Measurements from ENCODE around the gene MTFR2.
"Not testable (repeated sequence)": the region's sequence is repeated elsewhere in the genome, so short reads cannot be mapped to it uniquely, and the experiment has no call there.

The MTFR2 gene

GRCh38 chr6:136235233-136235564 lies 14.9 kb downstream of the MTFR2 start:
- DNase-seq (ENCODE audit: low read depth) = no peak

DNA sequence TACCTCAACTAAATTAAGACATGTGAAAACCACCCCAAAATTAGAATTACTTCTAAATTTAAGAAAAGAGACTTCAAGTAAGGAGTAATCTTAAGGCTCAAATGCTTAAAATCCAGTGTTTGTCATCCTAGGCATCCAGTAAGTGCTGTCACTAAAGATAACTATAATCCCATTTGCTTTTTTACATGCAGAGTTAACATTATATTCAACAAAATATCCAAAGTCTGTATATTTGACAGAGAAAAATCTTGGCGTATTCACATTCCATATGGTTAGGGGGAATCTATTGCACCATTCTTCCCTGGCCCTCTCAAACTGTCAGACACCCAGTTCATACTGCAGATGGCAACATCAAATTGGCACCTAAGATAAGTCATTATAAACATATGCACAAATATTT lies 17.4 kb downstream of the MTFR2 start:
- DNase-seq (ENCODE audit: low read depth) = no peak

DNA sequence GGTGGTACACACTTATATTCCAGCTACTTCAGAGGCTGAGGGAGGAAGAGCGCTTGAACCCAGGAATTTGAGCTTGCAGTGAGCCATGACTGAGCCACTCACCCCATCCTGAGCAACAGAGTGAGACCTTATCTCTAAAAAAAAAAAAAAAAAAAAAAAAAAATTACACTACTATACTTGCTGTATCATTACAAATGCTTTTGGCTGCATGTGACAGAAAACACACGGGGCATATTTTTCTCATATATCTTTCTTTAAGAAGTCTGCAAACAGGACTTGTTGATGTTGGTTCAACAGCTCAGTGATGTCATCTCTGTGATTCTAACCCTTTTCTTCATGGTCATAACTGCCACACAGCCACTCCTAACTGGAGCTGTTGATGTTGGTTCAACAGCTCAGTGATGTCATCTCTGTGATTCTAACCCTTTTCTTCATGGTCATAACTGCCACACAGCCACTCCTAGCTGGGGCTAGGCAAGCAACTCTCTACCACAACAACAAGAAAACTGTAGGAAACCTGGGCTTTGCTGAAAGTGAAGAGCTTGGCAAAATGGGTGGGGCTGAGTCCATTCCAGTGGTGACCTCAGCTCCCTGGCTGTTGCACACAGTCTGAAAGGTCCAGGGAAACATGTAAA lies 19.8 kb downstream of the MTFR2 start:
- DNase-seq (ENCODE audit: low read depth) = no peak

DNA sequence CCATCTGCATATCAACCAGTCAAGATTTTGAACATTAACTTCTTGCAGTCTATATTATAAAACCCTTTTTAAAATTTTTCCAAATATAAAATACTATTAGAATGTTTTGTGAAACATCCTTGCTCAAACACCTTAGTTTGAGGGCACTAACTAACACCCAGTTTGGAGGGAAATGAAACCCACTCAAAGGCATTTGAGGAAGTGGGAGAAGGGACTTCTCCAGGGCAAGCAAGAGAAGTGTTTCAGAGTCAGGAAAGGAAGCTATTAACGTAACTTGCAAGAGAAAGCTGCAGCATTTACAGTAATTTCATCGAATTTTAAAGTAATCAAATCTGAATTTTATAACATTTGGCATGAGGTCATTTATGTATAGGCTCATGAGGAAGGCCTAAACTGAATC lies 21.3 kb downstream of the MTFR2 start:
- DNase-seq (ENCODE audit: low read depth) = no peak

- DNase-seq (ENCODE audit: low read depth) = no peak
These were observed 23.3 kb downstream of the MTFR2 start for GRCh38 chr6:136226674-136227377.

DNA sequence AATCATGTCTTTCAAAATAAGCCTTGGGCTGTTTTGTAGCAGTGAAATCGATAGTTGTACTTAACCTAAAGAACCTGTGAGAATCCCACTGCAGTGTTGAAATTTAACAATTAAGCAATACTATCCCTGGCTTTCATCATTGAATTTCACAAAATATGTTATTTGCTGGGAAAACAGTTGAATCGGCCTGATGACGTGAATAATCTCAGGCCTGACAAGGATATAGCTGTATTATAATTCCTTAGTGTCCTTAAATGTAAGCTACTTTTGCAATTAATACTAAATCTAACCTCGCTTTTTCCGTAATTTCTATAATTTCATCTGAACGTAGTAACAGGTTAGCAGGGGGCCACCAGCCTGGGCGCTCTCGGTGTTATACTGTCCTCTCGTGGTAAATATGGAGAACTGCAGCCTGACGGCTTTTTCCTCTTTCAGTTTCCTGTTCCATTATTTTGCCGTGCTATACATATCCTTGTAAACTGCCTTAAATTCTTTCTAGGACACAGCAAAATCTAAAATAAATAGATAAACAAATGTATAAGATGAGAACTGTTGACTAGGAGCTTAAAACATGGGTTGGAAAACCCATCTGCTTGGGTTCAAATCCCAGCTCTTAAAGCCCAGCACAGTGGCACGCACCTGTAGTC lies 24.0 kb downstream of the MTFR2 start:
- no peak for DNase-seq (ENCODE audit: low read depth)

DNA sequence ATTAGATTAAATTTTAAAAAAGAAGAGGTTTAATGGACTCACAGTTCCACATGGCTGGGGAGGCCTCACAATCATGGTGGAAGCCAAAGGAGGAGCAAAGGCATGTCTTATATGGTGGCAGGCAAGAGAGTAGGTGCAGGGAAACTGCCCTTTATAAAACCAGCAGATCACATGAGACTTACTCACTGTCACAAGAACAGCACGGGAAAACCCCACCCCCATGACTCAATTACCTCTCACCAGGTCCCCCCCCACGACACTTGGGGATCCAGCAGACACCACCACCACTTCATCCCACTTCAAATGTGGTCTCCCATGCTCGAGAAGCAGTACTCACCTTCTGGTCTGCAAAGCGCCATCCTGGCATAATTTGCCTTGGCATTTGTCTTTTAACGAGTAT lies 24.6 kb downstream of the MTFR2 start:
- DNase-seq (ENCODE audit: low read depth) = no peak

DNA sequence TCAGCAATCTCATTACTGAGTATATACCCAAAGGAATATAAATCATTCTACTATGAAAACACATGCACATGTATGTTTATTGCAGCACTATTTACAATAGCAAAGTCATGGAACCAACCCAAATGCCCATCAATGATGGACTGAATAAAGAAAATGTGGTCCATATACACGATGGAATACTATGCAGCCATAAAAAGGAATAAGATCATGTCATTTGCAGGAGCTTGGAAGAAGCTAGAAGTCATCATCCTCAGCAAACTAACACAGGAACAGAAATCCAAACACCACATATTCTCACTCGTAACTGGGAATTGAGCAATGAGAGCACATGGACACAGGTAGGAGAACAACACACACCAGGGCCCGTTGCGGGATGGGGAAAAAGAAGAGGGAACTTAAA lies 25.1 kb downstream of the MTFR2 start:
- DNase-seq (ENCODE audit: low read depth) = not testable (repeated sequence)

DNA sequence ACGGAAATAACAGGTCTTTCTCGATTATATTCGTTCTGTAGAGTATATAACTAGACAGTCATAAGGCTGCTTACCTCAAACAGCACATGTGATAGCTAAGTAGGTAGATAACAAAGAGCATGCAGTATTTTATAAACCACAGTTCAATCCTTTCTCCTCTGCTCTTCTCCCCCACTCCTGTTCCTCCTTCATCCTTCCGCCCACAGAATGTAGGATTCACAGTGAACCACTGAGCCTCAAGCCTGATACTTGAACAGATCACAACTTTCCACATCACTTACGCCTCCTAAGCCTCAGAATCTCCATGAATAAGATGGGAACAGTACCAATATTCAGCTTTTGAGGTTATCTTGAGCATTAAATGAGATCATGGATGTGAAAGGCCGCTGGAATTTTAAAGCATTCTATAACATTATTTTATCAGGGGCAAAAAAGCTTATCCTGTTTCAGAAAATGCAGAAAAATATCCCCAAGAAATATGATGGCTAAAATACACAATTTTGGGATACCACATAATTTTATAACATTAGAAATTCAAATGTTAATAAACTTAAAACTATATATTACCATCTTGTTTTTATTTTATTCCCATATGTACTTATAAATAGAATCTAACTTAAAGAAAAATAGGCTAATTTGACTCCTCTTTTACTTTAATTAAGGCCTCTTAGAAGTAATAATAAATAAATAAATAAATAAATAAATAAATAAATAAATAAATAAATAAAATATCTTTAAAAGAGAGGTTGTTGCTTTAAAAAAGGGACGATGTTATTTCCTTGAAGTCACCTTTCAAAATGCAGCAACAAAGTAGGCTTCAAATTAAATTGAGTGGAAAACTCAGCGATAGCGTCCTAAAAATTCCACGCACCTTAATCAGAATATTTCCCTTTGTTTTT lies 33.4 kb downstream of the MTFR2 start:
- no peak for DNase-seq (ENCODE audit: low read depth)

GRCh38 chr6:136213853-136214252 lies 36.3 kb downstream of the MTFR2 start:
- no peak for DNase-seq (ENCODE audit: low read depth)

- no peak for DNase-seq (ENCODE audit: low read depth)
These were observed 37.0 kb downstream of the MTFR2 start for GRCh38 chr6:136213012-136213539.

DNA sequence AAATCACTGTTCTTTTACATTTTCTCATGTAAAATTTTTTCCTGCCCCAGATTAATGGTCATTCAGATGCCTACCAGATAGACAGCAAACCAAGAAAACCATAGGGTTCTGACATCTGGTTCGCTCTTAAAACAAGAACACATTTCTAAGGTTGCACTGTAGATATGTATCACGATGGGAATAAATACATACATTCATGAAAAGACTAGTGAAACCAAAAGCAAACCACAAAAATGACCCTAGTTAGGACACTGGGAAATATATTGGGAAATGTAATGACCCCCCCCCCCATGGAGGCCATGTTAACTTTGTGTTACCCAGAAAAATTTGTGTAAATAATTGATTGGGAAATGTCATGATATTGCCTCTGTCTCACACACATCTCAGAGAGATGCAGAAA lies 37.5 kb downstream of the MTFR2 start:
- DNase-seq (ENCODE audit: low read depth) = no peak

DNA sequence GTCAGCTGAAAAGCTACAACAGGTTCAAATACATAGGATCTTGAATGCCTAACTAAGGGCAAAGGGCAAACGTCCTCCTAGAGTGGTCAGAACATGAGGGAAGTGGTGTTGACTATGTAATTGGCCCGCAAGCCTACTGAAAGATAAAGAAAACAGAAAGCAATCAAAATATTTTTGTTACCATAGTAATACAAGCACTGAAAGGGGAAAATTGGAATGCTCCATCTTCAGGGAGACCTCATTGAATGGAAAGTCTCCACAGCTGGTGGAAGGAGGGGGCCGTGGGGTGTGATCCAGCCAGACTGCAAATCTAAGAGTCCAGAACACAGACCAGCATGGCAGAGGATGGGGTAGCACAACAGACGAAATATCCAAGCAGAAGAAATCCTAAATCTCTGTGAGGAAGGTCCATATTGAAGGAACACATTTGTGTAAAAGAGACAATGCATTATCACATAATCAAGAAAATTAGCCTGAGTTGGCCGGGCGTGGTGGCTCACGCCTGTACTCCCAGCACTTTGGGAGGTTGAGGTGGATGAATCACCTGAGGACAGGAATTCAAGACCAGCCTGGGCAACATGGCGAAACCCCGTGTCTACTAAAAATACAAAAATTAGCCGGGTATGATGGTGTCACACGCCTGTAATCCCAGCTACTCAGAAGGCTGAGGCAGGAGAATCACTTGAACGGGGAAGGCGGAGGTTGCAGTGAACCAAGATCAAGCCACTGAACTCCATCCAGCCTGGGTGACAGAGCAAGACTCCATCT lies 39.5 kb downstream of the MTFR2 start:
- no peak for DNase-seq (ENCODE audit: low read depth)

DNA sequence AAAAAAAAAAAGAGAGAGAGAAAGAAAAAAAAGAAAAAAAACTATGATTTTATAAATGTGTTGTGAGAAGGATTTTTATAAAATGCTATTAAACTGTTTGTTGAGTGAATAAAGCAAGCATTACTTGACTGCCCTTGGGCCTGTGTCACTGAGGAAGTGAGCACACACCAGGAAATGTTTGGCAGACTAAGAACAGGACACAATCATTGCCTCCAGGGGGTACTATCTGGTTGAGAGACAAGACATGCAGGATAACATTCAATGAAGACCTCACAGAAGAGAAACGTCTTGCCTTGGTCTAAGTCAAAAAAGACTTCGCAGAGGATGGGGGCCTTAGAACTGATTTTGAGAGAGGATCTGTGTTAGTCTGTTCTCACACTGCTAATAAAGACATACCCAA lies 40.6 kb downstream of the MTFR2 start:
- DNase-seq (ENCODE audit: low read depth) = no peak

DNA sequence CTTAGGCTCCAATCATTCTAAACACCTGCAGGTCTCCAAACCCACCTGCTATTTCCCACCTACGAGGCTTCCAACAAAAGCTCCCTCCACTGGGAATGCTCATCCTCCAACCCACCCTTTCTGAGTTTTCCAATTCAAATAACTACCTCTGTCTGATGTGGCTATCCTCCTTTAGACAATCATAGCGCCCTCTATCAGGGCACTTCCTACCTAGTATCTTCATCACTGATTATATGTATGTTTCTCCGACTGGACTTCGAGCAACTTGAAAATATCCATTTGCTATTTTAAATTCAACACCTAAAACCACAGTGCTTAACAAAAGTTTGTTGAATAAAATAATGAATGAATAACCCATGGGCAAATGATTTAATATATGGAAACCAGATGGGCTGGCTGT lies 41.3 kb downstream of the MTFR2 start:
- DNase-seq (ENCODE audit: low read depth) = no peak

DNA sequence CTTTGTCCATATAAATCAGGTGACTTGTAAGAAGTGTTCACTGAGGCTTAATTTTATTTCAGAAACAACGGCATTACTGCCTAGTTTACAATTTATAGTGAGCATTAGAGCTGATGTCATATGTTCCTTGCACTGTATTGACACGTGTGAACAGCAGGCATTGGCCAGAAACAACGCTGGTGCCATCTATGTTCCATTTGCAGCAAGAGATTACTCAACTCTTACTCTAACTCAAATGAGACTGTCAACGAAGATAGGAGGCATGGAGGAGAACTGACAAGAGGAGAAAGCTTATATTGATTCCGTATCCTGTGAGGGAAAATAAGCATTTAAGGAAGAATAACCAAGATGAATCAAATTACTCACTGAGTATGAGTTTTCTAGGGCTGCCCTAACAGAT lies 48.4 kb downstream of the MTFR2 start:
- no peak for DNase-seq (ENCODE audit: low read depth)

GRCh38 chr6:136192902-136193301 lies 57.2 kb downstream of the MTFR2 start:
- DNase-seq (ENCODE audit: low read depth) = no peak

DNA sequence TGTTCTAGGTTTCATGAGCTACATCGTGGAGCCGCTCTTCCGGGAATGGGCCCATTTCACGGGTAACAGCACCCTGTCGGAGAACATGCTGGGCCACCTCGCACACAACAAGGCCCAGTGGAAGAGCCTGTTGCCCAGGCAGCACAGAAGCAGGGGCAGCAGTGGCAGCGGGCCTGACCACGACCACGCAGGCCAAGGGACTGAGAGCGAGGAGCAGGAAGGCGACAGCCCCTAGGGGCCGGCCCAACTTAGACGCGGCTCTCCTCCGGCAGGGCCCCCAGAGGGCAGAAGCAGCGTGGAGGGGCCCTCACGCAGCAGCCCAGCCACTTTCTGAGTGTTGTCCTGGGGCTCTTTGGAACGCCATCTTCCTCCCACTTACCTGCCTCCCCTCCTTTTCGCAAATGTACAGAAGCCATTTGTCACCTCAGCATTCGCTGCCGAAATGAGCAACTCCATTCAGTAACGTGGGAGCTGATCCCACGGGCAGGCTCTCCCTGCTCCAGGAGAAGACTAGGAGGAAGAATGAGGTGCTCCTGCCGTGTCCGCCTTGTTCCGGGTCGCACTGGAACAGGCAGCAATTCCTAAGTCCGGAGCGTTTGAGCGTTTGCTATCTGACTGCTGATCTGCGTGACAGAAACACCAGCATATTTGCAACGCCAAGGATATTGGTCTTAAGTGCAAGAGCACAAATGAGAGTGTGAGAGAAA lies 58.4 kb downstream of the MTFR2 start:
- DNase-seq (ENCODE audit: low read depth) = no peak

DNA sequence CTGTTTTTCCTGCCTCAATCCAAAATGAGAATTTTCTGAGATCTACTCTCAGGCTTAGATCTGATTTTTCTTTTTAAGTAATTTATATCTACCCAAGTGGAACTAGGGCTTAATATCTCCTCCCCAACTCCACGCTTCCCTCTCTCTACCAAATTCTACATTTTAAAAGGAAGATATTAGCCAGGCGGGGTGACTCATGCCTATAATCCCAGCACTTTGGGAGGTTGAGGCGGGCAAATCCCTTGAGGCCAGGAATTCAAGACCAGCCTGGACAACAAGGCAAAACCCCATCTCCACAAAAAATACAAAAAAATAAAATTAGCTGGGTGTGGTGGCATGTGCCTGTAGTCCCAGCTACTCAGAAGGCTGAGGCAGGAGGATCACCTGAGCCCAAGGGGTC lies 61.0 kb downstream of the MTFR2 start:
- no peak for DNase-seq (ENCODE audit: low read depth)

DNA sequence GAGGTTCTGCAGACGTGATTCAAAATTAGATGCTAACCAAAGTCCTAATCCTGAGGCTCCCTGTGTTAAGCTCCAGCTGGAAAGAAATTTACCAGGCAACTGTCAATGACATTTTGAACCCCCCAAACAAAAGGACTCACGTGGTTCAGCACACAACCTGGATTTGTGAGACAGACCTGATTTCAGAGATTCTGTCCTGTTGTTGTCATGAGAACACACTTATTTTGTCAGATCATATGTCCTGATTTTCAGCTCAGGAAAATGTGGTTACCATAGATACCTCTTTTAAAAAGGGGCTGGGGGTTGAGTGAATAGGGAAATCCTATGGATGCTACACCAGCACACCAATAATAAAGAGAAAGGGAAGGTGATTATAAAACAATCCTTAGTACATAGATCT lies 61.6 kb downstream of the MTFR2 start:
- no peak for DNase-seq (ENCODE audit: low read depth)

DNA sequence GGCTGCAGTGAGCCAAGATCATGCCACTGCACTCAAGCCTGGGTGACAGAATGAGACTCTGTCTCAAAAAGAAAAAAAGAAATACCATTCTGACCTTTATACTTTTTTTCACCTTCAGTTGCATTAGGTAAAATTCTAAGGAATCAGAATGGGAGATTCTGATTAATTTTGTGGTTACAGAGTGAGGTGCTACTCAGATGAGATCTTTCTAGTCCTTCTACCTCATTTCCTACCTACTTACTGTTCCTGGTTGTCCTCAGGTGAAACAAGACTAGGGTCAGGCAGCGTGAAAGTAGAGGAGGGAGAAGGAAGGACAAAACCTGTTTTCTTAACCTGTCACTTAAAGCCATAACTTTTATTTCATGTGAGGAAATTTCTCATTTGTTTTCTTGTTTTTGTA lies 63.7 kb downstream of the MTFR2 start:
- DNase-seq (ENCODE audit: low read depth) = no peak

Measured in non-pigmented ciliary epithelial cell (primary cell).